Dermis microvascular lymphatic vessel endothelial cell (primary cell): ENCODE results near the gene TTC39A. TPM values are rescaled to one million over a fixed set of nuclear protein-coding genes. Genes with fewer than 3 reads are reported as not detected.

Source experiments
- DNase-seq, 2 donors: peaks; one replicate each; pipeline versions ENCODE4 v3.0.0 to v3.0.0-alpha.2; 2010; ENCODE audit warnings: low read depth in 2 of 2
- total RNA-seq: library from RNA; depleted of rRNA; stranded (reverse); fragments of >200 nt; gene quantifications from 2 replicates; pipeline ENCODE4 v1.2.1, GENCODE V29; 2014

TTC39A gene
- total RNA-seq, 1 donor from 2014 or later: 3.5 TPM

- DNase-seq: no peak
Measured at GRCh38 chr1:51297401-51298321, 32.7 kb downstream of the TTC39A start.

DNA sequence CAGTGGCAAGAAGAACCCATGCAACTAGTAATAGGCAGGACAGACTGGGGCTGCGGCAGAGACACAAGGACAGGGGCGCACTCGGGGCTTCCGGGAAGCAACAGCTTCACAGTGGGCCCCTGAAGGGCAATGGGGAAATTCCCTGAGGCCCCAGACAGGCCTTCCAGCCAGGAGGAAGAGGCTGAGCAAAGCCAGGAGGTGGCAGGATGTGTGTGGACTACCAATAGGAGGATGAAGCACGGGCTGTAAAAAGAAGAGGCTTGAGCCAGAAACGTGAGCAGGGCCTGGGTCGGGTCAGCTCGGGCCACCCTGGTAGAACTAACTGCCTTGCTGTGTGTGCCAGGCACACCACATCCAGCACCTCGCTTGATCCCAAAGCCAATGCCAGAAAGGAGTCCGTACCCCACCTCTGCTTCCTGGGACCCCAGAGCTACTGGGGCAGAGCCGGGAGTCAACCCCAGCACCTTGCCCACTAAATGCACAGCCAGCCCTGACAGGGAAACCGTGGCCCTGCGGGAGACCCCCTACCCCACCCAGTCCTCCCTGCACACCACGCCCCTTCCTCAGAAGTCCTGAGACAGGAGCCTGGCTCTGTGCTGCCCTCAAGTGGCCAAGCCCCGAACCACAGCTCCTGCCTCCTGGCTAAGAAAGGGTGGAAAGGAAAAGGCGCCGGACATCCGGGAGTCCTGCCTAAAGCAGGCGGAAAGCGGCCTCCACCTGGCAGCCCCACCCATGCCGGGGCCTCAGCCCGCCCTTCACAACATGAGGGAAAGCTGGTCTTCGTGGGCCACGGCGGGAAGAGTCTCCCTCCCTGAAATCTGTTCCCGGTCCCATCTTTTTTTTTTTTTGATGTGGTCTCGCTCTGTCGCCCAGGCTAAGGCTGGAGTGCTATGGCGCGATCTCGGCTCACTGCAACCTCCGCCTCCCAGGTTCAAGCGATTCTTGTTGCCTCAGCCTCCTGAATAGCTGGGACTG, 33.7 kb downstream of the TTC39A start:
- peak; percentile 32 to 65 for DNase-seq

DNA sequence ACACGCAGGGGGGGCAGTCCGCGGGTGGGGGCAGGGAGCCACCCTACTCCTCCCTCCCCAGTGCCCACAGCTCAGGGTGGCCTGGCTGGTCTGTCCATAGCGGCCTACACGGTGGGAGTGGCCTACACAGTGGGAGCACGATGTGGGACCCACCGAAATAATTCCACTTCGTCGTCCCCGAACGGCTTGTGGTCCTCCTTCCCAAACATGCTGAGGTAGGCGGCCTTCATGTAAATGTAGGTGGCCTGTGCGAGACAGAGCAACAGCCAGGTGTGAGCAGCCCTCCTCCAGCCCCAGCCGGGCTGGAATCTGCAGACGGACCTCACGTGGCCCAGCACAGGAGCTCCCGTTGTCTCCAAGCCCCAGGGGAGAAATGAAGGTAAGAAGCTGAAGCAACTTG, 34.4 kb downstream of the TTC39A start:
- no peak for DNase-seq

DNA sequence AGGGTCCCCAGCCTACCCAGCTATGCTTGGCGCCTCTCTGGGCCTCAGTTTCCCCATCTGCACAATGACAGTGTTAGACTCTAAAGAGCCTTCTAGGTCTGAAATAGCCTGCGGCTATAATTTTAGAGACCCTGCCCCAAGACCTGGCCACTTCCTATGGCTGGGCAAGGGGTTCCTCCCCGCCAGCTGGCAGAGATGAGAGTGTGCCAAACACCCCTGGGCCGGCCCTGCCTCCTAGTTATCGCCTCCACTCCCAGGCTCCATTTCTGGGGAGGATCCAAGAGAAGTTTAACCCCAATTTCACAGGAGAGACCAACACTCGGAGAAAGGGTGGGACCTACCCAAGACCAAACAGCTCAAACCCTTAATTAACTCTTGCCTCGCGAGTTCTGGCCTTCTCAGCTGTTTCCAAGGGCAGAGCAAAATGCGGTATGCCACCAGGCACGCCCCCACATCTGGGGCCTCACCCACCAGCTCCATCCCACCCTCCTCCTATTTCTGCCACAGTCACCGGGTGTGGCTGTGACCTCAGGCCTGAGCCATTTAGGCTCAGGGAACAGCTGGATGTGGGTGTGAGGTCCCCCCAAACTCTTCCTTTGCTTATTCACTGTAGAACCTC, 35.7 kb downstream of the TTC39A start:
- DNase-seq: no peak

DNA sequence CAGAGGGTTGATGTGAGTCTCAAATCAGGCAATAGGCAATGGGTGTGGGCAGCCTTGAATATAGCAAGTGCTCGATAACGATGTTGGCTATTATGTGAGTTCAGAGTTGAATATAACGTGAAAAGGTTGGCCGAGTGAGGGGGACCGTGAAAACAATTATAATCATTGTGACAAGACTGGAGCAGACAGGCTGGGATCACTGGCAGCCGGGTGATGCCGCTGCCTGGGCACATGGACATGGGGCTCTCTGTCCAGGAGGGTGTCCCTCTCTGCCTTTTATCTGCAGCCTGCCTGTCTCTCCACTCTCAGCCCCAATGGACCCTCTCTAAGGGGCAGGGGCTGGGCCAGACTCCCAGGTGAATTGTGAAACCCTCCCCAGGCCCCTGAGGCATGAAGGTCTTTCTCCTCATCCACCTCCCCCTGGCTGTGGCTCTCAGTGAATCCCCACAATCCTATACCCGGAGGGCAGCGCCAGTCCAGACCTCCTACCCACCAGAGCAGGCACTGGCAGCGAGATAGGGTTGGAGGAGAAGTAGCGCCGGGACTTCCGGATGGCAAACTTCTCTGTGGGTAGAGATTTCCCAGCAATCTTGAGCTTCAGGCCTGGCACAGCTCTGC, 36.4 kb downstream of the TTC39A start:
- no peak for DNase-seq

- no peak for DNase-seq
Measured at GRCh38 chr1:51290489-51290847, 39.9 kb downstream of the TTC39A start.

GRCh38 chr1:51289676-51290488, 40.5 kb downstream of the TTC39A start:
- no peak for DNase-seq

DNA sequence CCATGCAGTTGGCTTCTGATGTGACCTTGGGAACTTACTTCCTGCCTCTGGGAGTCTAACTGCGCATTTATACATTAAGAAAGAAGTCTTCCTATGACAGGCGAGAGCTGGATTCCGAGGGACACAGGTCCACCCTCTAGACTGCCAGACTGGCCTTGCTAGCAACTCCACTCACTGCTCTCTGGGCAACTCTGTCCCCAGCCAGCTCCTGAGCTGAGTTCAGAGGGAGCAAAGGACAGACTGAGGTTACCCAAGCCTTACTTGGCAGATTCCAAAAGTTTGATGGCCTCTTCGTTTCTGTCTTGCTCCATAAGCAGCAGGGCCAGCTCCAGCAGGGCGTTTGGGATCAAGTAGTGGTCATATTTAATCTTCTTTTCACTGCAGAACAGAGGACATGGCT, 41.8 kb downstream of the TTC39A start:
- no peak for DNase-seq

GRCh38 chr1:51287966-51288365, 42.4 kb downstream of the TTC39A start:
- no peak for DNase-seq

DNA sequence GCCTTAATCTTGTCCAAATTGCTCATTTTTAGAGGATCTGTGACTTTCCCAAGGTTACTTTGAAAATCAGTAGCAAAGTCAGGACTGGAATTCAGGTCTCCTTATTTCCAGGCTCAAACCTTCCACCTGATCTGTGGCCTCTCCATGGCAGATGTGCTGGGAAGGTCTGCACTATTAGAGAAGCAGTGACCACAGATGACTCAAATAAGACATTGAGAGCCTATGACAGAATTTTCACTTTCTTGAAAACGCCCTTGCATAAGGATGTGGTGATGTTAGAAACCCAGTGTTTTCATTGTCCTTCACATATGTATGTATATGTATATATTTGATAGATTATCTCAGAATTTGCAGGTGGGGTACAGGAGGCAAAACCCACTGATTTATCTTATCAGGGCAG, 45.3 kb downstream of the TTC39A start:
- DNase-seq: no peak

DNA sequence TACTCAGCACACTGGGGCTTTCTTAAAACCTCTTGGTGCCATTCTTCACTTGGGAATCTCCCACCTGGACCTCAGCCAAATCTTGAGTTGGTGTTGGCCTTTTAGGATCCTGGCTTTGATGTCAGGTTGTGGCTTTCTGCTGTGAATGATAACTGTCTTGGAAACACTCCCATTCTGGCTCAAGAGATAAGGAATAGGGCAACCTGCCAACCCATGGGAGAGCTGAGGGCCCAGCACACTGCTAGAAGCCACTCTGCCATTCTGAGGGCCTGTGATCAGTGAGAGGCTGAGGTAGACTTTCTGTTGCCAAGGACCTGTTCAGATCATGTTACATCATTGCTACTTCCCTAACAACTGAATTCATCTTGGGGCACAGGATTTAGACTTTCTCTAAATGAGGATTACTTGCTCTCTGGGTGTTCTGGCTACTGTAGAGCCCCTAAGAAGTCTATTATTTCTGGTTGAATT, 45.8 kb downstream of the TTC39A start:
- DNase-seq: peak in 1 of 2 donors; percentile 87

- no peak for DNase-seq
Measured at GRCh38 chr1:51283979-51284378, 46.4 kb downstream of the TTC39A start.

- no peak for DNase-seq
Measured at GRCh38 chr1:51282605-51283004, 47.8 kb downstream of the TTC39A start.

DNA sequence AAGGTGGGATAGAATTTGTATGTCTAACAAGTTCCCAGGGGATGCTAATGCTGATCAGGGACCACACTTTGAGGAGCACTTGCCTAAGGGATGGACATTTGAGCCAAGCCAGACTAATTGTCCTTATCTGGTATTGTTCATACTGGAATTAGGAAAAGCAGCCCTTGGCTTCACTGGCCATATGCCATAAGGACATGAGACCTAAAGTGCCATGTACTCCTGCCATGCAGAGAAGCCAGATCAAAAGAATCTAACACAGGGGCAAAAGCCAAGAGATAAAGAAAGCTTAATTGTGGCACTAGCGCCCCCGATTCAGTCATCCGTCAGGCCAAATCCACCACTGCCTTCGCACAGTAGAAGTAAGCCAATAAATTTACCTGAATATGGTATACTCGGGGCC, 48.6 kb downstream of the TTC39A start:
- DNase-seq: no peak

DNA sequence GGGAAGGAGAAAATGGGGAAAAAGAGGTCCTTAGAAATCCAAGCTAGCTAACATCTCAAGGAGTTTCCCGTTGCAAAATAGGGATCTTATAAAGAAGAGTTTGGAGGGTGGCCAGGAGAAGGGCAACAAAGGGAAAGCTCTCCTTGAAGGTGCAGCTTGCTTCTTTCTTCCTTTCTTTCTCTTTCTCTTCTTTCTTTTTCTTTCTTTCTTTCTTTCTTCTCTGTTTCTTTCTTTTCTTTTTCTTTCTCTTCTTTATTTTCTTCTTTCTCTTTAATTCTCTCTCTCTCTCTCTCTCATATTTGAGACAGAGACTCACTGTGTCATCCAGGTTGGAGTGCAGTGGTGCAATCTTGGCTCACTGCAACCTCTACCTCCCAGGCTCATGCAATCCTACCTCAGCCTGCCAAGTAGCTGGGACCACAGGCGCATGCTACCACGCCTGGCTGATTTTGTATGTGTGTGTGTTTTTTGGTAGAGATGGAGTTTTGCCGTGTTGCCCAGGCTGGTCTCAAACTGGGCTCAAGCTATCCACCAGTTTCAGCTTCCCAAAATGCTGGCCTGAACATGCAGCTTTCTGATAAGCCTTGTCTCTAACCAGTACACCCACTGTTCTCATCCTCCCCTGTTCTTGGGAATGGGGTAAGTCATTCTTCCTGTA, 49.9 kb downstream of the TTC39A start:
- no peak for DNase-seq

DNA sequence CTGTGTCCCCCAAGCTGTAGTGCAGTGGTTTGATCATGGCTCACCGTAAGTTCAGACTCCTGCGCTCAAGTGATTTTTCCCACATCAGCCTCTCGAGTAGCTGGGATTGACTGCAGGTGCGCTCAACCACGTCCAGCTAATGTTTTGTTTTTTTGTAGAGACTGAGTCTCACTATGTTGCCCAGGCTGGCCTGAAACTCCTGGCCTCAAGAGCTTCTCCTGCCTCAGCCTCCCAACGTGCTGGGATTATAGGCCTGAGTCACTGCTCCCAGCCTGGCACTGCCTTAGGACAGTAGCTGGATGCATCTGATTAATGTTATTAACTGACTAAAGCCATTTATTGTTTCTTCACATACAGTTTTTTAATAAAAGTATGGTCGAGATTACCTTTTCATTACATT, 54.1 kb downstream of the TTC39A start:
- DNase-seq: no peak

DNA sequence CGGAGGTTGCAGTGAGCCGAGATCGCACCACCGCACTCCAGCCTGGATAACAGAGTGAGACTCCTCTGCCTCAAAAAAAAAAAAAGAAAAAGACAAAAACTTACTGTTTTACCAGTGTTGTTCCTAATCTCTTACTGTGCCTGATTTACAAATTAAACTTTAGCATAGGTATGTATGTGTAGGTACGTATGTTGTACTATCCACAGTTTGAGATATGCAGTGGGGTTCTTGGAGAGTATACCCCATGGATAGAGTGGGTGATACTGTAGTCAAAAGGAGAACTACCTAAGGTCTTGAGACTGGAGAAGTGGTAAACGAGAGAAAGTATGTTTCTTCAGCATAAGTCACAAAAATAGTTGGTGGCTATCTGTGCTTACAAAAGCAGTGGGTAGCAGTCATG, 55.7 kb downstream of the TTC39A start:
- DNase-seq: no peak

GRCh38 chr1:51272916-51273315, 57.4 kb downstream of the TTC39A start:
- DNase-seq: no peak

DNA sequence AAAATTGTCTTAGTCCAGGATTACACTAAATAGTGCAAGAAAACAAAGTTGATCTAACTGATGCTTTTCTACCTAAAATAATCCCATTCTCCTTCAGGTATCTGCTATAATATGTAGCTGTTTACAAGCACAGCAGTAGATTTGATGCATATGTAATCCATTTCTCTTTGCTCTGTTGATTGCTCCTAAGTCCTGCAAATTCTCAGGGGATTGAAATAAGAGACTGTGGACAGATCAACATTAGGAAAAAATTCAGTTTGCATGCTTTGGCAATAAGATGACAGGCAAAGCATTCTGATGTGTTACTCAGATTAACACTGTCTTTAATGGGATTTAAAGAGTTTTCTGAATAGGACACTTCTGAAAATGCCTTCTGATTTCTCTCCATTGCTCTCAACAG, 59.6 kb downstream of the TTC39A start:
- no peak for DNase-seq

DNA sequence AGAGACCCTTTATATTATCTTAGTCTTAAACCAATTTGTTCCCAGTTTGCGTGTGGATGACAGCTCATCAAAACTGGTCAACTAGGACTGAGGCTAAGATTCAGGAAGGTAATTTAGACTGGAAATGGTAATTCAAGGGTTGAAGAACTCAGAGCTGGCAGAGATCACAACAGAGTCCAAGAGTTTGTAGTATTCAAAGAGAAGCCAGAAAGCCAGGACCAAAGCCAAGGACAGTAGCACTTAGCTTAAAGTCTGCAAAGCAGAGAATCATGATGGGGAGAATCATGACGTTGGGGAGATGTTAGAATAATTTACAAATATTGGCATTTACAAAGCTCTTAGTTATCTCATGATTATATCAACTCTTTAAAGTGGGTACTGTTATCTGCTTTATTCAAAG, 61.7 kb downstream of the TTC39A start:
- DNase-seq: no peak
